NCI-H748 (cell line): ENCODE results near the gene WWC2.

ENCODE experiments used
- DNase-seq: peaks from one replicate; lab custom pipeline; 2025; ENCODE audit not compliant: unreplicated experiment; lab: John Stamatoyannopoulos, UW

Gene WWC2

DNA sequence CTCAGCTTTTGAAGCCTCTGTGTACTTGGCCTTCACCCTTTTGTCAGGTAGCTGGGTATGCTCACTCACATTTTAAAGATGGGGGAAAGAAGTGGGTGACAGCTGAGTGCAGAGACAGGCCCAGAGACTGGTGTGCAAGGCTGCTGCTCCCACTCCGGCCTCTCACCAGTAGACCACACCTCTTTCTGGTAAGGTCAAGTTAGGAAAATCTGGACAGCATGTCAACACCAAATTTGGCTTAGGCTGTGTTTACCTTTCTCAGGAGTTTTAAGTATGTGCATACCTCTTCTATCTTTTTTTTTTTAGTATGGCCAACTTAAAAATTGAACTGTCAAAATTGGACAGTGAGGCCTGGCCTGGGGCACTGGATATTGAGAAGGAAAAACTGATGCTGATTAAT, 154.4 kb downstream of the WWC2 start:
- DNase-seq, result no peak

GRCh38 chr4:183254162-183254561, 155.1 kb downstream of the WWC2 start:
- DNase-seq, result no peak

- no peak for DNase-seq
These were observed 156.4 kb downstream of the WWC2 start for GRCh38 chr4:183255487-183255886.

- DNase-seq, result no peak
These were observed 157.3 kb downstream of the WWC2 start for GRCh38 chr4:183256343-183256742.

DNA sequence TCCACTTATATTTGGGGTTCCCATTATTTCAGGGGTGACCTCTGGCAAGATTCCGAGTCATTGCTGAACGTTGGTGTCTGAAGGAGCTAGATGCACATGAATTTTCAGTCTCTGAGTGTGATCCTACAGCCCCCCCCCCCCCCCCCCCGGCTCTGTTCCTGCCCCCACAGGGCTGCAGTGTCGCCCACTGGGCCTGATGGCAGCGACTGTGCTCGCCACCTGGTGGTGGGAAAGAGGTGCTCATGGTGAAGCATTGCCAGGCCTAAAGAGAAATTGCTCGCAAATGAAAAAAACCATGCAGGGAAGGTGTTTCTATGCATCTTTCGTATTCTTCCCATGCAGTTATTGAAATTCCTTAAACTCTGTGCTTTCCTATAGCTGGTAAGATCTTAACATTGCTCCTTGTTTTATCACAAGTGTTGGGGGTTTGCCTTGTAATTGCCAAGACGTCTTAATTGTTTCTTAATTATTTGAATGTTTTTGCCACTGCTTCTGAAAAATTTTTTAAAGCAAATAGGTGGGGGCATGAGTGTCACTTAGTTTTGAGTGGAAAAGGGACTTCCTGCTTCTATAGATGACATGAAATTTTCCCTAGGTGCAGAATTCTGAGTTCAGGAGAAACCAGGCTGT, 157.8 kb downstream of the WWC2 start:
- DNase-seq, result peak; percentile 44

GRCh38 chr4:183257808-183258207, 158.8 kb downstream of the WWC2 start:
- DNase-seq, result peak; percentile 7

DNA sequence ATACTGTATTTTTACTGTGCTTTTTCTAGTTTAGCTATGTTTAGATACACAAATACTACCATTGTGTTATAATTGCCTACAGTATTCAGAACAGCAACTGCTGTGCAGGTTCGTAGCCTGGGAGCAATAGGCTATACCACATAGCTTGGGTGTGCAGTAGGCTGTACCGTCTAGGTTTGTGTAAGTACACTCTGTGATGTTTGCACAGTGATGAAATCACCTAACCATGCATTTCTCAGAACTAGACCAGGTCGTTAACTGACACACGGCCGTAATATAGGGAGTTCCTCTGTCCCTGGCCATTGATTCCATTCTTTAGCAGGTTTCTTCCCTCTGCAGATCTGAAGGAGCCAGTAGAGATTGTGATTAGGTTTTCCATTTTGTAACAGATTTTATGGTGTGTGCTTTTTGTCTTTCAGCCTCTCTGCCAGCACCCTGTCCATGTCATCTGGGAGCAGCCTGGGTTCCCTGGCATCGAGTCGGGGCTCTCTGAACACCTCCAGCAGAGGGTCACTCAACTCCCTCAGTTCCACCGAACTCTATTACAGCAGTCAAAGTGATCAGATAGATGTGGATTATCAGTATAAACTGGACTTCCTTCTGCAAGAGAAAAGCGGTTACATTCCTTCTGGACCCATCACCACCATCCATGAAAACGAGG, 161.6 kb downstream of the WWC2 start:
- DNase-seq, result peak; percentile 55

DNA sequence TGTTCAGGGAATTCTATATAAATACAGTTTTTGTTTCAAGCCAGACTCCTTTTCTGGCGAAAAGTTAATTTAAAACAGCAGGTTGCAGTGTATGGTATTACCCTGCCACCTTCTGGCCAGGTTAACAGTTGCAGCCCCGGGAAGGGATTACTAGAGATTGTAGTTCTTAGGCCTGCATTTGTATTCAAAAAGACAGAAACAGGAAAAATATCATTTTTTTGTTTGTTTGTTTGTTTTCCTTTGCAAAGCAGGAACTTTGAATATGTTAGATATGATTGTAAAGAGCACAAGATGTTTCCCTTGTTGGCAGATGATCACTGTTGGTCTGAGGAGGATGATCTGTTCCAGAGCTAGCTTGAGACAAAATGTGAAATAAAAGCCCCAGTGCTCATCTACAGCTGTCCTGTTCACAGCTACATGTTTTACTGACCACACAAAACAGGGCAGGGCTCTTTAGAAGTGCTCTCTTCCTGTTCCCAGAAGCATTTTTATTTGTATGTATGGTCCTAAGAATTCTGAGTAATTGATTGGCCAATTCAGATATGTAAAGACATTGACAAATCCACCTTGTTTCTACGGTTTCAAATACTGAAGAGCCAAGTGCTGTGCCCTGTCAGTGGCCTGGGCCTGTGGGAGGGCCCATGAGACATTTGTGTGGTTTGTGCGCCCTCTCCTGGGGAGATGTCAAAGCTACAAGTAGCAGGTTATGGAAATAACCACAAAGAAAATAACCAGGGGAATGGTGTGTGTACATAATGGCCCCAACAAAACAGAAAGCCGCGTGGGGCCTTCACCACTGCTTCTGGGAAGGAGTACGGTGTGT, 163.1 kb downstream of the WWC2 start:
- peak; percentile 76 for DNase-seq

DNA sequence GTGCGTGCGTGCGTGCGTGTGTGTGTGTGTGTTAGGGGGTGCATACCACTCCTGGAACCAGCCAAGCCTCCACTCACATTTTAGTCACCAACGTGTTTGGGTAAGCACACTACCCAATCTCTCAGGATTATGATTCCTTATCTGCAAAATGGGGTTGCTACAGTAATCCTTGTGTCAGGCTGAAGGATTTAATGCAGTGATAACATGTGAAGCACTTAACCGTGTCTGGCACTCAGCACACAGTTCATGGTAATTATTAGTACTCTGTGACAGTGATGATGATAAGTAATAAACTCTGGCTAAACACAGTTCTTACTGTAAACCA, 163.7 kb downstream of the WWC2 start:
- DNase-seq, result no peak

GRCh38 chr4:183263787-183264386, 164.8 kb downstream of the WWC2 start:
- DNase-seq, result no peak

- no peak for DNase-seq
These were observed 165.6 kb downstream of the WWC2 start for GRCh38 chr4:183264614-183265013.

DNA sequence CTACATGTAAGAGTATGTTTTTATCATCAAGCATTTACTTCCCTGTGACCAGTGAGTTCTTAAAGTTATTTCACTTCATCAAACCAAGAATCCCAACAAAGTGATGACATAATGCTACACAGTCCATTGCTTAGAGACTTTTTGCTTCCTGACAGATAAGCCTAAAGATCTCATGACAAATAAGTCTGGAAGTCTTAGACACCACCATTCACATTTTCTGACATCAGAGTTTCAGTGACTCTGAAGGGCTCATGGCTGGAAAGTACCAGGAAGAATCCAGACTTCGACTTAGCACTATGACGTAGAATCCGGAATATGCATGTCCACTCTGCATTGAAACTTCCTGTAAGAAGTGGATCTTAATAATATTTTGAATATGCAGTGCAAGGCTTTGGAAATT, 167.3 kb downstream of the WWC2 start:
- DNase-seq, result no peak

- no peak for DNase-seq
These were observed 169.5 kb downstream of the WWC2 start for GRCh38 chr4:183268556-183268955.

- DNase-seq, result no peak
These were observed 173.3 kb downstream of the WWC2 start for GRCh38 chr4:183272384-183272783.

- no peak for DNase-seq
These were observed 177.0 kb downstream of the WWC2 start for GRCh38 chr4:183276106-183276505.

DNA sequence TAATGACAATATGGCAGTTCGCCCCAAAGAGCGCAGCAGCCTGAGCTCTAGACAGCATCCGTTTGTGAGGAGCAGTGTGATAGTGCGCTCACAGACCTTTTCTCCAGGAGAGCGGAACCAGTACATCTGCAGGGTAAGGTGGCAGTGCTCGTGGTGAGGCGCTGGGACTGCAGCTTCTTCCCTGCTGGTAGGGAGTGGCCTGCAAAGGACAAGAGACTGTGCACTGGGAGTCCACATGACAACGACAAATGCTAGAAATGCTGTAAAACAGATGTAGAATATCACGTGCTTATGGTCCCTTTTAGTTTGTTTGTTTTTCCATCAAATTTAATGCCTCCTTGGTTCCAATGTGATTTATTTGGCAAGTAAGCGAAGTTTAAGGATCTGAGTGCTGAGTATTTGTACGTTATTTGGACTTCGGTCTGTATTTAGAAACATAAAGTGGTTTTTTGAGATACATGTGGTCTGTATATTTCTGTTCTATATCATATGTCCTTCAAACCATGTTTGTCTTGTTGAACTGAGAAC, 185.3 kb downstream of the WWC2 start:
- DNase-seq, result no peak

GRCh38 chr4:183284965-183285364, 185.9 kb downstream of the WWC2 start:
- DNase-seq, result no peak

- no peak for DNase-seq
These were observed 186.8 kb downstream of the WWC2 start for GRCh38 chr4:183285886-183286285.

DNA sequence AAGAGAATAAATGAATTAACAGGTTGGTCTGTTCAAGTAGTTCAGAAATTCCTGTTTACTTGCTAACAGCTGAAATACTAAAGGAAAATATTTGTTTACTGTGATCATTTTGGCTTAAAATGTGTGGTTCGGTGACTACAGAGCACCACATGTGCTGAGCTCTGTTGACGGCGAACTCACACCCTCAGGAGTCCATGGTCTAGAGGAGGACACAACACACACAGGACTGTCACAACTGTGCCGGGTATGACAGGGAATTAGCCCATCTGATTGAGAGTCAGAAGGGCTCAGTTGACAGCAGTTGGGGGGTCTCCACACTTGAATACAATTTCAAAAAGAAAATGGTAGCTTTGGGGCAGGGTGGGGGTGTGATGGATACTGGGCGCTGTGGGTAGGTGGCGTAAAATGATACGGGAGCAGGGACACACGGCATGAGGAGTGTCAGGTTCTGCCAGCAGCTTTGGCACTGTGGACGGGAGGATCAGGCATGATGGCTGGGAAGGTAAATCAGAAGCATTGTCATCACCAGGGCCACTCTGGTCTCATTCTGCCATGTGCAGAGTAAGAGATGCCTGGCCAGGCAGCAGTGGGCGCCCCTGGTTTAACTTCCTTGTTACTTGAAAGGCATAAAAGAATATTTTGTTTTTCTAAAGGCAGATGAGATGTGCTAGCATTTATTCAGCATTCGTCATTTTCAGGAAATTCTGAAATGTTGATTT, 187.7 kb downstream of the WWC2 start:
- DNase-seq, result no peak

GRCh38 chr4:183287309-183287659, 188.2 kb downstream of the WWC2 start:
- no peak for DNase-seq

DNA sequence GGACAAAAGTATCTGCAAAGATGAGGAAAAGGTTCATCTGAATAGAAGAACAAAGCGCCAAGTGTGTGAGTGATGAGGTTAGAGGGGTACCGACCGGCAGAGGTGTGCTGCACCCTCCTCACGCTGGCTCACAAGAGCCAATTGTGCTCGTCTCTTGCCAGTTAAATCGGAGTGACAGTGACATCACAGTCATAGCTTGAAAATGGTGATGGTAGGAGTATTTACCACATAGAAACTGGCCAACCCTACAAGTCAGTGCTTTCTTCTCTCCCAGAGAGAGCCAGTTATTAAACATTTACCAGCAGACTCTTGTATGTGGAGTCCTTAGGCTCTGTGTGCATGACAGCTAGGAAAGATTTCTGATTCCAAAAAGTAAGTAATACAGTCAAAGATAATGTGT, 188.6 kb downstream of the WWC2 start:
- no peak for DNase-seq
